Renal cortex interstitium (tissue), 11 donors: Measurements from ENCODE around the gene FAM13A. TPM values are rescaled to one million over a fixed set of nuclear protein-coding genes. Genes with fewer than 3 reads are reported as not detected.
A peak's percentile ranks its signal among the peaks of the same experiment; 100 is the strongest.

Source experiments
- DNase-seq, 11 donors: peaks; one replicate each; pipeline ENCODE4 v3.0.0-alpha.2; 2013; ENCODE audit warnings: low read depth in 9 of 11, low spot score in 4 of 11; ENCODE audit errors: extremely low read depth in 1 of 11
- polyA plus RNA-seq, 3 donors: library from polyadenylated mRNA; unstranded; fragments of 120-200 nt; gene quantifications; one replicate each; pipeline ENCODE4 v1.2.1, GENCODE V29; 2013; ENCODE audit not compliant: insufficient read length in 3 of 3

The FAM13A gene
- polyA plus RNA-seq, 3 donors = 29.4 to 48.8 (median 33.1) TPM

GRCh38 chr4:88809101-88809500 is 247.9 kb downstream of the FAM13A start:
- no peak for DNase-seq

GRCh38 chr4:88807499-88807898 is 249.5 kb downstream of the FAM13A start:
- no peak for DNase-seq

- DNase-seq = no peak
These were observed 252.8 kb downstream of the FAM13A start for GRCh38 chr4:88804234-88804633.

- no peak for DNase-seq
These were observed 253.3 kb downstream of the FAM13A start for GRCh38 chr4:88803600-88804096.

DNA sequence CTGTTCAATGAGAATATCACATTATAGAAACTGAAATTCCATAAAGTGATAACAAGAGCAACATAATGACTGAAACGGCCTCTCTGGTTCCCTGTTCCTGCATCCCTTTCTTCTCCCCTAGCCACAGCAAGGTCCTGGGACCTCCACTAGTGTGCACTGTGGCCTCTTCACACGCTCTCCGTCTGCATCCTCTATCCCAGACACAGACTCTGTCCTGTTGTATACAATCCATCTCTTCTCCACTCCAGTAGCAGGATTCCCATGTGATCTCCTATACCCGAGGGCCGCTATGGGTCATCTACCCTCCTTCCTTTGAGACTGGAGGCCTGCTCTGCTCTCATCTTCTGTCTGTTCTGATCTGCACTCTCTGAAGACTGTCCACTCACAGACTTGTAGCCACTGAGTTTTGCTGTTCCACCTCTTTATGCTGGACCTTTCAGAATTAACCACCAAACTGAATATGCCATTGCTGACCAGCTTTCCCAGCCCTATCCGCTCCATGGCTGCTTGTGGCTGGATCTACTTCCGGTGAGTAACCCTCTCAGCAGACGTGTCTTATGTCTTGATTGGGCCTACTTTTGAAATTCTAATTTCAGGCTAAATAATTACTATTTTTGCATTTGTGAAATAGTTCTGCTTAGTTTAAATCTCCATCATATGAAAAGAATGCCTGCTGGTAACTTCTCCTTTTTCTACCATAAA is 254.2 kb downstream of the FAM13A start:
- no peak for DNase-seq

DNA sequence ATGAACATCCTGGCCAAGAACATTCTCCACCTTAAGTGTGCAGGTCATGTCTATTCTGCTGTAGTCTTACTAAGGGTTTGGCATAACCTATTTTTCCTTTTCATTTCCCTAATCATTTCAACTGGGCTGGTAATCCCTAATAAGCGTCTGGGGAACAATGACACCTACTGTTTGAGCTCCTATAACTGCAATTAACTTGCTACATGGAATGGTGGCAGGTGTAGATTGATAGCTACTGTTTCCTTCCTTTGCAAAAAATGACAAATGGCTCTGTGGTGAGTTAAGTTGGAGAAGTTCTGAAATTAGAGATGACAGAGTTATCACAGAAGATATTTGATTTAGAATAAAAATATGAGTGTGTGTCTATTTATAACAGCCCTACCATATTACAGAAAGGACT is 254.8 kb downstream of the FAM13A start:
- no peak for DNase-seq

GRCh38 chr4:88799900-88800299 is 257.1 kb downstream of the FAM13A start:
- DNase-seq = no peak

DNA sequence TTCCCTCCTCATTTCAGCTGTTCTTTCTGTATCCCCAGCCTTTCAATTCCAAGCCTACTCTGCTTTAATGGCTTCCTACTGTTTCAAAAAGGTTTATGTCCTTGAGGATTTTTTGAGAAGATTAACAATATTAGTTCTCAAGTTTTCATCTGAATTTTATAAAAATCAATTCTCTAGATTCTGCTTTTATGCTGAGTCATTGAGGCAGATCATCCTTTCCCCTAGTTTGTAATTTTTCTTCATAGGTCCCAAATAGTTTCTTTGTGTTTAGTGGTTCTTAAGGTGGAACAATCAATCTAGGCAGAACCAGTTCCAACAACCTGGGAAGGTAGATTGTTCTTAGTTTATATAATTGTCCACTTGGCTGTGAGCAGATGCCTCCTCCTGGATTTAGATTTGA is 259.3 kb downstream of the FAM13A start:
- DNase-seq = no peak

GRCh38 chr4:88796545-88796944 is 260.4 kb downstream of the FAM13A start:
- no peak for DNase-seq

- DNase-seq = no peak
These were observed 262.0 kb downstream of the FAM13A start for GRCh38 chr4:88794952-88795351.

DNA sequence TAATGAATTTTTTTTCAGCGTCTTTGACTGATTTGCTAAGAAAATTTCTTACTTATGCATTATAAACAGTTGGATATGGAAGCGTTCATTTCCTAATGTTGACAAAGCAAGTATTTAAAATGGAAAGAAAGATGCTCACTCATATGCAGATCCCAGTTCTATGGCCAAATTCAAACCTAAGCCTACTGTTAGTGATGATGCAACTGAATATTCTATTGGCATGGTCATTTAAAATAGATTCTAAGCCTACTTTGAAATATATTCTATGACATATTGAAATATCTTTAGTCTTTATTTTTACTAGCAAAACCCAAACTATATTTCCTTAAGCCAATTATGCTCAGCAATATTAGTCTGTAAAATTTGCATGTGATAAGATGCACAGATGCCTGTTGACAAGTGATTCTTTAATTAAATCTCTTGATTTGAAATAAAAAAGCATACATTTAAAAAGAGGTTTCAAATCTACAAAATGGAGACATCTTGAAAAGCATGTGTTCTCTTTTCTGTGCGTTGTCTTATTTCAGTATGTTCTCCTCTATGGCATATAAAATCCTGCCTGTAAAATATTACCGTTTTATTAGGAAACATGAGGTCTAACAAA is 262.8 kb downstream of the FAM13A start:
- no peak for DNase-seq

DNA sequence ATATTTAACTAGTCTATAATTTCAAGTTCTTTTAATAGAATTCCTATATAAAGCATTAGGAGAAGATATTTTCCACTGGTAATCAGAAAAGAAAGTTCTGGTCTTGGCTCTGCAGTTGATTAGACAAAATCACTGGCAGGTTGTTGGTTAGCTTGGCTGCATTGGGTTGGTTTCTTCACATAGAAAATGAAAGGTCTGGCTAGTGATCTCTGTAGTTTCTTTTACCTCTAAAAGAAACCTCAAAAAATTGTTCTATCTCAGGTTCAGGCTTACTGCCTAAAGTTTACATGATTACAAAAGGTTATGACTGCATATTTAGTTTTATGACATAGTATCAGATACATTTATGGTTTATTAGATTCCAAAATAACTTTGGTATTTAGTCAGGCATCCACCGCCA is 263.5 kb downstream of the FAM13A start:
- no peak for DNase-seq

DNA sequence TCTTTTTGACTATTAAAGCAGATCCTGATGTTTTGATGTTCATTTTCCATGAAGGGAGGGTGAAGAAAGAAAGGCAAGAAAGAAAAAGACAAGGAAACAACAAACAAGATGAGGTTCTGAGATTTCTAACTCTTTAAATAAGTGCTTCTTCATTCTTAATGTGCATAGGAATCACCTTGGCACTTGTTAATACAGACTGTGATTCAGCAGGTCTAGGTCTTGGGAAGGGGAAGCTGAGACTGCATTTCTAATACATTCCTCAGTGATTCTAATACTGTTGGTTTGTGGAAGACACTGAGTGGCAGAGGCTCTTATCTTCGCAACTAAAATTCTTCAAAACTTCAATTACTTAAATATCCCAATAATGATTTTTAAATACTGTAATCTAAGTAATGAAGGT is 264.2 kb downstream of the FAM13A start:
- no peak for DNase-seq

GRCh38 chr4:88792268-88792781 is 264.7 kb downstream of the FAM13A start:
- no peak for DNase-seq

GRCh38 chr4:88791274-88791673 is 265.7 kb downstream of the FAM13A start:
- DNase-seq = no peak

GRCh38 chr4:88788895-88789294 is 268.1 kb downstream of the FAM13A start:
- no peak for DNase-seq

DNA sequence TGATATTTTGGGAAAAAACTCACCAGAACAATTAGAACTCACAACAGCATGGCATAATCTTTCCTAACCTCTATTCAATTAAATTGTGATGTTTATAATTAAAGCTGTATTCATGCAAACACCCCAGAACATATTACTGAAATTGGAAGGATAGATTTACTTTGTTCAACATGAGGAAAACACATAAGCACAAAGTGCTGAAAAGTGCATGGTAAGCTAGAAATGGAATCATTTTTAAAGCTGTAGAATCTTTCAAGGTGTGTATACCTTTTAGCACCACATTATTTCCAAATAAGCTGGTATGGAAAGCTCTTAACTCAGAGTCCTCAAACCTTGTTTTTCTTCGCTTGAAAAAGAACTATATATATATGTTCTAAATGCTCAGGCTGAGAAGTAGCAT is 268.6 kb downstream of the FAM13A start:
- no peak for DNase-seq

- no peak for DNase-seq
These were observed 271.0 kb downstream of the FAM13A start for GRCh38 chr4:88786011-88786410.

DNA sequence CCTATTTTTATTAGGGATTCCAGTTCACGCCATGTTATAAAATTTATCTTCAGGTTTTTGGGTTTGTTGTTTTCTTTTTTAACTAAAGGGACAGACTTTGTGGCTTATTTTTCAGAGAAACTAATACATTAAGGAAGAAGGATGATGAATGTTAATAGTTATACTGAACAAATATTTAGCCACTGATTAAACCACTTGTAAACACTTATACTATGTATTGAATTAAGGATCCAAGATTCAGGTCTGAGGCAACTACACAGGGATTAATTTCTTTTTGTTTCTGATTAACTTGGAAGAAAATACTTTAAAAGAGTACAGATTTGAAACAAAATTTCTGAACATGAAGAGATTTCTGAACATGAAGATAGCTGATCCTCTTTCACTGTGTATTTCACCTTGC is 276.6 kb downstream of the FAM13A start:
- no peak for DNase-seq

DNA sequence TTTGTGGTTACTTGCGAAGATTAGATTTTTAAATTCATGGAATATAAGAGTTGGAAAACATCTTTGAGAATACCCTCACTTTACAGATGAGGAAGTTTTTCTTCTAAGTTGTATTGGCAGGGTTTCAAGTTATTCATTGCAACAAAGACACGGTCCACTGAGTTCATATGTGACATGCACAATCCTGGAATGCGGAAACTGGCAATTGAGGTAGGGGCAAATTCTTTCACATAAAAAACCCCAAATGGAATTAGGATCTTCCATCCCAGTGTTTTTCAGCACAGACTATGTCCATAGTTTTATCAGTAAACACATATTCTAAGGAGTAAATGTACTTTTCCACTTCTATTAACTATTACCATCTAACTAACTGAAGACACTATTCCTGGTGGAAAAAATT is 277.6 kb downstream of the FAM13A start:
- peak in 9 of 11 donors; percentile 17 to 62 (median 27) for DNase-seq

GRCh38 chr4:88775529-88775928 is 281.5 kb downstream of the FAM13A start:
- DNase-seq = no peak
